GM13977 (cell line): ENCODE results near the gene CCNE1.
A peak's percentile ranks its signal among the peaks of the same experiment; 100 is the strongest.

Source experiments
- DNase-seq: peaks from one replicate; pipeline ENCODE4 v3.0.0; 2012; ENCODE audit warnings: low spot score
- in situ Hi-C: fragments of 300-500 bp; cut with MboI; formaldehyde crosslinking; loops from one replicate; pipeline ENCODE4 v1.12.0; 2022; ENCODE audit warnings: low sequenced_read_pairs, low pct_unique_long_range_greater_than_20kb, mixed read lengths, inconsistent platforms; ENCODE audit not compliant: unreplicated experiment
- TF ChIP-seq, protein P1 (sequence below): IDR thresholded peaks from 2 replicates; pipeline ENCODE4 v1.5.1; 2012; ENCODE audit warnings: mild to moderate bottlenecking, control low read depth; ENCODE audit not compliant: insufficient read depth; ENCODE audit errors: extremely low read depth, missing control alignments

The CCNE1 gene

DNA sequence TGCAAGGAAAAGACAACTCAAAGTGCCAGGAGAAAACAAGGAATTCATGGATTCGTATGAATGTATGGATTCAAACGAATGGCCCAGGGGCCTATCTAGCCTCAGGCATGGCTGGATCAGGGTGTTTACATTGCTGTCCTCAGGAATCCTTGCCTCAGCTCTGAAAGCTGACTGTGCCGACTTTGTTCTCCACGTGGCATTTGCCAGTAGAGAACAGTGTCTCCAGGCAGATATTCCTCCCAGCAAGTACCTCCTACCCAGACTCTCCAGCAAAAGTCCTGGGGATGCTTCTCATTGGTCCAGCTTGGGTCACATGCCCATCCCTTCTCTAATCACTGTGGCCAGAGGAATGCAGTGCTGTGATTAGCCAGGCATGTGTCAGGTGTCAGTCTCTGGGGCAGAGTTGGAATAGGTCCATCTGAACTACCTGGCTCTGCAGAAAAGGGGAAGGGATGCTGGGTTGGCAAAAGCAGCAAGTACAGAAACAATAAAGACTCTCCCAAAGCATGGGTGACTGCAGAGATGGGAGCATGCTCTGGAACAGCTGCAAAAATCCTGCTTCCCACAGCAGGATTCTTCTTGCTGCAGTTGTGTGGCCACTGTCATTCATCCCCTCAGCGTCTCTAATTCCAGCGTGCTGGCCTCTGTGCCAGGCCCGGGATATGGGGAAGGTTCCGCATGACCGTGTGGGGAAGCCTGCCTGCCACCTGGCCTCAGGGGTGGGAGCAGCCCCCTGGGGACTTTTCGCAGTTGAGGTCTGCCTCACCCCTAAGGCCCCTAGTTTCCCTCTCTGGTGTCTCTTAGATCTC is 30.0 kb downstream of the CCNE1 start:
- TF ChIP-seq, protein P1, sequence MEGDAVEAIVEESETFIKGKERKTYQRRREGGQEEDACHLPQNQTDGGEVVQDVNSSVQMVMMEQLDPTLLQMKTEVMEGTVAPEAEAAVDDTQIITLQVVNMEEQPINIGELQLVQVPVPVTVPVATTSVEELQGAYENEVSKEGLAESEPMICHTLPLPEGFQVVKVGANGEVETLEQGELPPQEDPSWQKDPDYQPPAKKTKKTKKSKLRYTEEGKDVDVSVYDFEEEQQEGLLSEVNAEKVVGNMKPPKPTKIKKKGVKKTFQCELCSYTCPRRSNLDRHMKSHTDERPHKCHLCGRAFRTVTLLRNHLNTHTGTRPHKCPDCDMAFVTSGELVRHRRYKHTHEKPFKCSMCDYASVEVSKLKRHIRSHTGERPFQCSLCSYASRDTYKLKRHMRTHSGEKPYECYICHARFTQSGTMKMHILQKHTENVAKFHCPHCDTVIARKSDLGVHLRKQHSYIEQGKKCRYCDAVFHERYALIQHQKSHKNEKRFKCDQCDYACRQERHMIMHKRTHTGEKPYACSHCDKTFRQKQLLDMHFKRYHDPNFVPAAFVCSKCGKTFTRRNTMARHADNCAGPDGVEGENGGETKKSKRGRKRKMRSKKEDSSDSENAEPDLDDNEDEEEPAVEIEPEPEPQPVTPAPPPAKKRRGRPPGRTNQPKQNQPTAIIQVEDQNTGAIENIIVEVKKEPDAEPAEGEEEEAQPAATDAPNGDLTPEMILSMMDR, result no peak
- no peak for DNase-seq
- in situ Hi-C loops, result no loop called here

DNA sequence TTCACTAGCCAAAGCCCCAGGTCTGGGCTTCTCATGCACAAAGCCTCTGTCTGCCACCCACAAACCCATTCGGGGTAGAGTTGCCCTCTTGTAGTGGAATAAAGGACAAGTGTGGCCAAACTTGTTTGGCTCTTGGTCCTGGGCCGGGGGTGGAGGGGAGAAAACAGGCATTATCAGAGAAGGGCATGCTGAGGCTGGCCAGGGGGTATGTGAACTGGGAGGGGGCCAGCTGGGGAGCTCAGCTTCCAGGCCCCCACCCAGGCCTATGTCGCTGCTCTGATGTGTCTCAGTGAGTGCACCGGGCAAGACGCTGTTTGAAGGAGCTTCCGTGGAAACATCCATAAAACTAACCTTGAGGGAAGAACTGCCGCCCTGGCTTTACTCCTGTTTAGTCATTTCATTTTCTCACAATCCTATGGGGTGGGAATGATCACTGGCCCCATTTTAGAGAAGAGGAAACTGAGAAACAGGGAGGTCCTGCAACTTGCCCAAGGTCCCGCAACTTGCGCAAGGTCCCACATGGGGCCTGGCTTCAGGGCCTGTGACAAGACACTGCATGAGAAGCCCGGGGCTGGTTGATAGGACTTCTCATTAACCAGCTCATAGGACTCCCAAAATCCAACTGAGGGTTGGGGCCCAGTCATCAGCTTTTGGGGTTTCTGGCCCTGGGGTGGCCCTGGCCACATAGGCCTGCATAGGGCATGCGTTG is 30.8 kb downstream of the CCNE1 start:
- DNase-seq, result no peak
- TF ChIP-seq, protein P1, result no peak
- in situ Hi-C loops, result no loop called here

DNA sequence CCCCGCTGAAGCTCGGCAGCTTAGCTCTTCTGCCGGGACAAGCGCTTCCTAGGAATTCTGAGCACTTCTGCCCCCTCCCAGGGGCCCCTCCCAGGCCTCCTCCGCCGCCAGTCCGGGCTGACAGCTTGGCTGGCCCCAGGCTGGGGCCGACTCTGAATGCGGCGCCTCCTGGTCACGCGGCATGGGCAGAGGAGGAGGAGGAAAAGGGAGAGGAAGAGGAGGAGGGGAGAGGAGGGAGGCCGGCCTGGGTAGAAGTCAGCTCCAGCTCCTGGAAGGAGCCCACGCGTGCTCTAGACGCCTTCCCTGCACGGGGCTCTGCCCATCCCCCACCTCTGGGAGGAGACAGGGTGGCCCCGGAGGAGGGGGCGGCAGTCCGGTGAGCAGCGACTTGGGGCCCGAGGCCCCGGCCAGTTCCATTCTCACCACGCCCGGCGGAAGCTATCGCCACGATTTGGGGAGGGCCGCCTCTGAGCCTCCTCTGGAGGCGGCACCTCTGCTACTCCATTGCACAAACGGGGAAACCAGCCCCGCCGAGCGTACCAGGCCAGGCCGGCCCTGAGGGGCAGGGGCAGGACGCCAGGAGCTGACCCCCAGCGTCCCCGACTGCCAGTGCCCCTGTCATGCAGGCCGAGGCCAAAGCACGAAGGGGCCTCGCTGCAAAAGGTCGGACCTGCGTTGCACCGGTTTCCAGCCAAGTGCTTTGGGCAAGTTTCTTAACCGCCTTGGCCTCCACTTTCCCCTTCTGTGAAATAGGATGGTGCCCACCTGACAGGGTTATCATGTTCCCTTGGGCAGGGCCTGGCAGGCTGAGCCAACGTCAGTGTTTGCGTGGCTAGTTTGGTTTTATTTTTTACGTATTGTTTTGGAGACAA is 31.6 kb downstream of the CCNE1 start:
- peak; percentile 43 for DNase-seq
- in situ Hi-C loops, result no loop called here

DNA sequence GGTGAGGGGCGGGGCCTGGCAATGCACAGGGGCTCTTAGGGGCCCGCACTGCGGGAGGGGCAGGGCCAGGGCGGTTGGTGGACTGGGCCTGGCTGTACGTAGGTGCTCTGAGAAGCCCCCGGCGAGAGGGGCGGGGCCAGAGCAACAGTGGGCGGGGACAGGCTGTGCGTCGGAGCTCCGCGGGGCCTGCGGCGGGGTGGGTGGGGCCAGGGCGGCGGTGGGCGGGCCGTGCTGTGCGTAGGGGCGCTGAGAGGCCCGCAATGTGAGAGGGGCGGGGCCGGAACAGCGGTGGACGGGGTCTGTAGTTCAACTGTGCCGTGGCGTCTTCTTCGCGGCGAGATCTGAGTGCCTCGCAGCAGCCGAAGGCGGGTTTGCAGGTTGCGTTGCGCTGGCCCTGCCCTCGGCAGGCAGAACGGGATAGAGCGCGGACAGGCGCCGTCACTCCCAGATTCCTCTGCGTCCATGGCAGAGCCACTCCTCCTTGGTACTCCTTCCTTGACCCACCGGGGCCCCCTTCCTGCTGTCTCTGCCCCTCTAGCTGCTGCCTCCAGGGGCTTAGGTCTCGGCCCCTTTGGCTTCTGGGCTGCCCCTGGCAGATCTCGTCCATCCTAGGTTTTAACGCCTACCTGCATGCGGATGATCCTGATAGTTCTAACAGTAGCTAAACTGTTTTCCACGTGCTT is 33.2 kb downstream of the CCNE1 start:
- TF ChIP-seq, protein P1, result peak; percentile 21
- in situ Hi-C loops, result no loop called here
- DNase-seq, result peak; percentile 97

More for the DNA sequence above, 31.6 kb downstream of the CCNE1 start:
- TF ChIP-seq, protein P1, result no peak

DNA sequence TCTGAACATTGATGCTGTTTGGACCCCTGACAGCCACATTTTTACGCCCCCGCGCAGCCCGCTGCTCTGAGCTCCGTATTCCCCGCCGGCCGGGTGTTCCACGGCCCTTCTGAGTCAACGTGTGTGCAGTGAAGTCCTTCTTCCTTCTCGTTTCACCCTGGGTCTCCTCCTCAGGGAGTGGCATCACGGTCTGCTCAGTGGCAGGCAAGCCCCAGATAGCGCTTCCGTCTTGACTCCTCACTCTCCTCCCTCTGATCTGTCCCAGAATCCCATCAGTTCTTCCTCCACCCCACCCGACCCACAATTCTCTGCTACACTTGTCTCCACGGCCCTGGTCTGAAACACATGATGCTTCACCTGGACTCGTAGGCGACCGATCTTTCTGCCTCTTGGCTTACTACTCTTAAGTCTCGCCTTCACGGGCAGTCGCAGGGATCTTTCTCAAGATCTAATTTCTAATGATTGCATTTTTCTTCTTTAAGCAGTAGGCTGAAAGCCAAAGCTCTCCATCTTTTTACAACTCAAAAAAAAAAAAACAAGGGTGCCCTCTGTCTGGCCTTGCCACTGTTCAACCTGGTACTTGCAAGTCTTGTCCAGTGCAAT is 33.9 kb downstream of the CCNE1 start:
- in situ Hi-C loops, result no loop called here
- peak; percentile 36 for DNase-seq

More for the DNA sequence above, 33.9 kb downstream of the CCNE1 start:
- TF ChIP-seq, protein P1, result no peak
